ENCODE results near the gene PTPRQ. TPM values are rescaled to one million over a fixed set of nuclear protein-coding genes. Genes with fewer than 3 reads are reported as not detected.

The PTPRQ gene, protein sequence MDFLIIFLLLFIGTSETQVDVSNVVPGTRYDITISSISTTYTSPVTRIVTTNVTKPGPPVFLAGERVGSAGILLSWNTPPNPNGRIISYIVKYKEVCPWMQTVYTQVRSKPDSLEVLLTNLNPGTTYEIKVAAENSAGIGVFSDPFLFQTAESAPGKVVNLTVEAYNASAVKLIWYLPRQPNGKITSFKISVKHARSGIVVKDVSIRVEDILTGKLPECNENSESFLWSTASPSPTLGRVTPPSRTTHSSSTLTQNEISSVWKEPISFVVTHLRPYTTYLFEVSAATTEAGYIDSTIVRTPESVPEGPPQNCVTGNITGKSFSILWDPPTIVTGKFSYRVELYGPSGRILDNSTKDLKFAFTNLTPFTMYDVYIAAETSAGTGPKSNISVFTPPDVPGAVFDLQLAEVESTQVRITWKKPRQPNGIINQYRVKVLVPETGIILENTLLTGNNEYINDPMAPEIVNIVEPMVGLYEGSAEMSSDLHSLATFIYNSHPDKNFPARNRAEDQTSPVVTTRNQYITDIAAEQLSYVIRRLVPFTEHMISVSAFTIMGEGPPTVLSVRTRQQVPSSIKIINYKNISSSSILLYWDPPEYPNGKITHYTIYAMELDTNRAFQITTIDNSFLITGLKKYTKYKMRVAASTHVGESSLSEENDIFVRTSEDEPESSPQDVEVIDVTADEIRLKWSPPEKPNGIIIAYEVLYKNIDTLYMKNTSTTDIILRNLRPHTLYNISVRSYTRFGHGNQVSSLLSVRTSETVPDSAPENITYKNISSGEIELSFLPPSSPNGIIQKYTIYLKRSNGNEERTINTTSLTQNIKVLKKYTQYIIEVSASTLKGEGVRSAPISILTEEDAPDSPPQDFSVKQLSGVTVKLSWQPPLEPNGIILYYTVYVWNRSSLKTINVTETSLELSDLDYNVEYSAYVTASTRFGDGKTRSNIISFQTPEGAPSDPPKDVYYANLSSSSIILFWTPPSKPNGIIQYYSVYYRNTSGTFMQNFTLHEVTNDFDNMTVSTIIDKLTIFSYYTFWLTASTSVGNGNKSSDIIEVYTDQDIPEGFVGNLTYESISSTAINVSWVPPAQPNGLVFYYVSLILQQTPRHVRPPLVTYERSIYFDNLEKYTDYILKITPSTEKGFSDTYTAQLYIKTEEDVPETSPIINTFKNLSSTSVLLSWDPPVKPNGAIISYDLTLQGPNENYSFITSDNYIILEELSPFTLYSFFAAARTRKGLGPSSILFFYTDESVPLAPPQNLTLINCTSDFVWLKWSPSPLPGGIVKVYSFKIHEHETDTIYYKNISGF (N-terminal part only)
- not detected for polyA plus RNA-seq (2013, experiment 1 of 2)
- not detected for polyA plus RNA-seq (2013, experiment 2 of 2)

GRCh38 chr12:80443974-80444666 is at the start of gene PTPRQ:
PTPRQ (plus strand) TSS chr12:80444235; CDS start chr12:80444346, 111 bp downstream.
- Histone ChIP-seq H3K27me3 (ENCODE audit: insufficient read depth, low read length) (no peaks in the 10 kb centered on the region), H3K9ac (ENCODE audit: low read depth, low read length) (no peak within 1 kb of the TSS), H3K9me3 (ENCODE audit: insufficient read depth, low read depth, low read length) (no peaks in the 10 kb centered on the region), H3K4me1 (ENCODE audit: insufficient read depth, low read length) (no peaks in the 10 kb centered on the region), H3K27ac (ENCODE audit: low read depth, low read length) (no peak within 1 kb of the TSS), H3K36me3 (ENCODE audit: insufficient read depth, low read length) (no peaks in the 10 kb centered on the region), H3K4me3 (ENCODE audit: low read length) (no peak within 1 kb of the TSS)
- 100% methylated on average over 2 of the region's 4 CpGs for WGBS

DNA sequence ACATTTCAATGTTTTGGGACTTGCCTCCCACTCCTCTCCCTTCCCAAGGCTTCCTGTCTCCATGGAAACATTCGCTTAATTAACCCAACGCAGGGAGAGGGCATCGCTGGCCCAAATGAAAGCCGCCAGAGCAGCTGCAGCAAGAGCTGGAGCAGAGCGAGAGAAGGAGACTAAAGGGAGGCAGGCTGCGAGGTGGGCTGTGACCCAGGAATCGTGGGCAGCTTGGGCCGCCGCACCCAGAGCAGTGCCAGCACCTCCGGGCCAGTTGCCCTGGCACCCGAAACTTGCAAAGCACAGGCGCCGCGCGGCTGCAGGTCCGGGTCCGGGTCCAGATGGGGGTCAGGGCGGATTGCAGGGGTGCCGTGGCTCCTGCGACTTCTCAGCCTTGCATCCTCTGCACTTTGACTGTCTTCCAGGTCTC is 43.5 kb upstream of the PTPRQ start:
- 92% methylated on average over 20 of the region's 20 CpGs for WGBS
- H3K4me1 ChIP-seq (ENCODE audit: insufficient read depth, low read length) = no peaks in the 10 kb centered on the region
- no peak overlapping the region for H3K27ac ChIP-seq (ENCODE audit: low read depth, low read length)
- H3K36me3 ChIP-seq (ENCODE audit: insufficient read depth, low read length) = no peaks in the 10 kb centered on the region
- no peaks in the 10 kb centered on the region for H3K9me3 ChIP-seq (ENCODE audit: insufficient read depth, low read depth, low read length)
- no peaks in the 10 kb centered on the region for H3K27me3 ChIP-seq (ENCODE audit: insufficient read depth, low read length)
- H3K9ac ChIP-seq (ENCODE audit: low read depth, low read length) = no peak overlapping the region
- H3K4me3 ChIP-seq (ENCODE audit: low read length) = no peak overlapping the region

GRCh38 chr12:80401191-80401590 is 42.8 kb upstream of the PTPRQ start:
- Histone ChIP-seq H3K4me1 (ENCODE audit: insufficient read depth, low read length) (no peaks in the 10 kb centered on the region), H3K27me3 (ENCODE audit: insufficient read depth, low read length) (no peaks in the 10 kb centered on the region), H3K27ac (ENCODE audit: low read depth, low read length) (no peak overlapping the region), H3K9me3 (ENCODE audit: insufficient read depth, low read depth, low read length) (no peaks in the 10 kb centered on the region), H3K4me3 (ENCODE audit: low read length) (no peak overlapping the region), H3K36me3 (ENCODE audit: insufficient read depth, low read length) (no peaks in the 10 kb centered on the region), H3K9ac (ENCODE audit: low read depth, low read length) (no peak overlapping the region)
- 100% methylated on average over 2 of the region's 3 CpGs for WGBS

GRCh38 chr12:80404629-80405028 is 39.4 kb upstream of the PTPRQ start:
- Histone ChIP-seq H3K27ac (ENCODE audit: low read depth, low read length) (no peak overlapping the region), H3K9ac (ENCODE audit: low read depth, low read length) (no peak overlapping the region), H3K4me3 (ENCODE audit: low read length) (no peak overlapping the region), H3K4me1 (ENCODE audit: insufficient read depth, low read length) (no peaks in the 10 kb centered on the region), H3K27me3 (ENCODE audit: insufficient read depth, low read length) (no peaks in the 10 kb centered on the region), H3K36me3 (ENCODE audit: insufficient read depth, low read length) (no peaks in the 10 kb centered on the region), H3K9me3 (ENCODE audit: insufficient read depth, low read depth, low read length) (no peaks in the 10 kb centered on the region)
- WGBS = 81% methylated on average over 2 of the region's 2 CpGs

GRCh38 chr12:80406253-80406652 is 37.8 kb upstream of the PTPRQ start:
- Histone ChIP-seq H3K4me3 (ENCODE audit: low read length) (no peak overlapping the region), H3K9ac (ENCODE audit: low read depth, low read length) (no peak overlapping the region), H3K27me3 (ENCODE audit: insufficient read depth, low read length) (no peaks in the 10 kb centered on the region), H3K4me1 (ENCODE audit: insufficient read depth, low read length) (no peaks in the 10 kb centered on the region), H3K9me3 (ENCODE audit: insufficient read depth, low read depth, low read length) (no peaks in the 10 kb centered on the region), H3K36me3 (ENCODE audit: insufficient read depth, low read length) (no peaks in the 10 kb centered on the region), H3K27ac (ENCODE audit: low read depth, low read length) (no peak overlapping the region)

- Histone ChIP-seq H3K4me1 (ENCODE audit: insufficient read depth, low read length) (no peaks in the 10 kb centered on the region), H3K27ac (ENCODE audit: low read depth, low read length) (no peak overlapping the region), H3K9me3 (ENCODE audit: insufficient read depth, low read depth, low read length) (no peaks in the 10 kb centered on the region), H3K27me3 (ENCODE audit: insufficient read depth, low read length) (no peaks in the 10 kb centered on the region), H3K9ac (ENCODE audit: low read depth, low read length) (no peak overlapping the region), H3K4me3 (ENCODE audit: low read length) (no peak overlapping the region), H3K36me3 (ENCODE audit: insufficient read depth, low read length) (no peaks in the 10 kb centered on the region)
- WGBS = 66% methylated on average over 3 of the region's 3 CpGs
Observed at GRCh38 chr12:80411787-80412186, 32.2 kb upstream of the PTPRQ start.

GRCh38 chr12:80412343-80412953 is 31.6 kb upstream of the PTPRQ start:
- 33% methylated on average over 1 of the region's 3 CpGs for WGBS

DNA sequence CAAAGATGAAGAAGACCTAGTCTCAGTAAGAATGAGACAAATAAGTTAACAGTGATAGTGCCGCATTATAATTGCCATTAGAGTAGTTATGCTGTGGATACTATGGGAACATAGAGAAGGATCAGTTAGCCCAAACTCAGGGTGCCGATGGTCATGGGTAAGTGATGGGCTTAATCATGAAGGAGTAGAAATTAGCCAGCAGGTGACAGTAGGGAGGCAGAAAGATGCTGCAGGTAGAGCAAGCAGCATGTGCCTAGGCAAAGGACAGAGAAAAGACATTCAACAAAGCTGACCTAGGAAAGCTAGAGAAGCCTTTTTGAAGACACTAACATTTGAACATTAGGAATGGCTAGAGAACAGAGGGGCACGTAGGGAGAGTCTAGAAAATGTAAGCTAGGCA is 30.6 kb upstream of the PTPRQ start:
- no peak overlapping the region for H3K4me3 ChIP-seq (ENCODE audit: low read length)
- H3K27ac ChIP-seq (ENCODE audit: low read depth, low read length) = no peak overlapping the region
- H3K9ac ChIP-seq (ENCODE audit: low read depth, low read length) = no peak overlapping the region
- H3K4me1 ChIP-seq (ENCODE audit: insufficient read depth, low read length) = no peaks in the 10 kb centered on the region
- H3K36me3 ChIP-seq (ENCODE audit: insufficient read depth, low read length) = no peaks in the 10 kb centered on the region
- no peaks in the 10 kb centered on the region for H3K27me3 ChIP-seq (ENCODE audit: insufficient read depth, low read length)
- H3K9me3 ChIP-seq (ENCODE audit: insufficient read depth, low read depth, low read length) = no peaks in the 10 kb centered on the region
- 90% methylated on average over 3 of the region's 3 CpGs for WGBS

More at GRCh38 chr12:80412343-80412953, 31.6 kb upstream of the PTPRQ start:
- Histone ChIP-seq H3K4me3 (ENCODE audit: low read length) (no peak overlapping the region), H3K9me3 (ENCODE audit: insufficient read depth, low read depth, low read length) (no peaks in the 10 kb centered on the region), H3K9ac (ENCODE audit: low read depth, low read length) (no peak overlapping the region), H3K27ac (ENCODE audit: low read depth, low read length) (no peak overlapping the region), H3K4me1 (ENCODE audit: insufficient read depth, low read length) (no peaks in the 10 kb centered on the region), H3K36me3 (ENCODE audit: insufficient read depth, low read length) (no peaks in the 10 kb centered on the region), H3K27me3 (ENCODE audit: insufficient read depth, low read length) (no peaks in the 10 kb centered on the region)

DNA sequence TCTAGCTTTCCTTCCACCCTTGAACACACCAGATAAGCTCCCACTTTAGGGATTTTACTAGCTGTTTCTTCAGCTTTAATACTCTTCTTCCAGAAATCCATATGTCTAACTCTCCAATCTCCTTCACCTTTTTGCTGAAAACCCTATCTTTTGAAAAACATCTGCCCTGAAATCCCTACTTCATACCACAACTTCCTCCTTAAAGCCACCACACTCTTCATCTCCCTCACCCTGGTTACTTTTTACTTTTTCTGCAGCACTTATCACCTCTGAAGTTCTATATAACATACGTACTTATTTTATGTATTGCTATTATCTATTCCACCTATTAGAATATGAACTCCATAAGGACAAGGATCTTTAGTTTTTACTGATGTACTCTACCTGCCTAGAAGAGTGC is 28.6 kb upstream of the PTPRQ start:
- Histone ChIP-seq H3K4me3 (ENCODE audit: low read length) (no peak overlapping the region), H3K27ac (ENCODE audit: low read depth, low read length) (no peak overlapping the region), H3K27me3 (ENCODE audit: insufficient read depth, low read length) (no peaks in the 10 kb centered on the region), H3K36me3 (ENCODE audit: insufficient read depth, low read length) (no peaks in the 10 kb centered on the region), H3K9ac (ENCODE audit: low read depth, low read length) (no peak overlapping the region), H3K4me1 (ENCODE audit: insufficient read depth, low read length) (no peaks in the 10 kb centered on the region), H3K9me3 (ENCODE audit: insufficient read depth, low read depth, low read length) (no peaks in the 10 kb centered on the region)
- WGBS = no CpG with 5 or more reads among the region's 1 CpG

DNA sequence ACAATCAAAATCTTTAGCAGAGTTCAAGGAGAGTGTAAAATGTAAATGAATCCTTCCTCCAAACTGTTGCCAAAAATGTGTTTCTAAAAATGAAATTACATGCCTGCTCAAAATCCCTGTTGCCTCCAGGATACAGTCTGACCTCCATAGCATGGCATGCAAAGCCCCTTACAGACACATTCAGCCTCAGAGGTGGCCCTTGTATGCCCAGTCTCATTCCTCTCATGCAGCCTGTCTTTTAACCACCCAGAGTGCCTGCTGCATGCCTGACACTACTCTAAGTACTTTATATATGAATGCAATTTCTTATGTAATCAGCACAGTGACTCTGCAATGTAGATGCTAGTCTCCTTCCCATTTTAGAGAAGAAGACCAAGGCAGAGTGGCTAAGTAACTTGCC is 24.4 kb upstream of the PTPRQ start:
- Histone ChIP-seq H3K4me1 (ENCODE audit: insufficient read depth, low read length) (no peaks in the 10 kb centered on the region), H3K9me3 (ENCODE audit: insufficient read depth, low read depth, low read length) (no peaks in the 10 kb centered on the region), H3K9ac (ENCODE audit: low read depth, low read length) (no peak overlapping the region), H3K27me3 (ENCODE audit: insufficient read depth, low read length) (no peaks in the 10 kb centered on the region), H3K27ac (ENCODE audit: low read depth, low read length) (no peak overlapping the region), H3K4me3 (ENCODE audit: low read length) (no peak overlapping the region), H3K36me3 (ENCODE audit: insufficient read depth, low read length) (no peaks in the 10 kb centered on the region)
